ENCODE data around the gene NELL1. TPM values are rescaled to one million over a fixed set of nuclear protein-coding genes. Genes with fewer than 3 reads are reported as not detected.

The NELL1 gene
- total RNA-seq, 1 experiment from 2014 or later = 0.19 TPM

GRCh38 chr11:21485006-21485405 lies 815.6 kb downstream of the NELL1 start:
- Histone ChIP-seq H3K4me1 (ENCODE audit: low read length) (peaks cover 7% of the 10 kb centered on the region; the same call in 1 of the 2 replicates), H3K27ac (ENCODE audit: low read length) (no peak overlapping the region), H3K4me2 (ENCODE audit: low read depth, low read length, poor library complexity, severe bottlenecking) (no peak overlapping the region), H3K9me2 (replicated peaks; ENCODE audit: insufficient read depth, low read length) (0 out of 2 replicates have a peak, but pooled peaks cover 3% of the 10 kb centered on the region), H4K20me1 (ENCODE audit: insufficient read depth, low read depth, low read length) (no peaks in the 10 kb centered on the region), H3K27me3 (ENCODE audit: low read length) (peaks cover 3% of the 10 kb centered on the region; the same call in 1 of the 2 replicates), H3K4me3 (ENCODE audit: low read length) (no peak overlapping the region), H3K79me2 (ENCODE audit: low read length) (no peaks in the 10 kb centered on the region), H3K9me3 (ENCODE audit: low read length) (no peaks in the 10 kb centered on the region), H3K9ac (ENCODE audit: low read length) (no peak overlapping the region), H2AFZ (ENCODE audit: low read length) (no peak overlapping the region), H3K36me3 (ENCODE audit: insufficient read depth, low read length) (no peaks in the 10 kb centered on the region)
- DNase-seq = no peak

DNA sequence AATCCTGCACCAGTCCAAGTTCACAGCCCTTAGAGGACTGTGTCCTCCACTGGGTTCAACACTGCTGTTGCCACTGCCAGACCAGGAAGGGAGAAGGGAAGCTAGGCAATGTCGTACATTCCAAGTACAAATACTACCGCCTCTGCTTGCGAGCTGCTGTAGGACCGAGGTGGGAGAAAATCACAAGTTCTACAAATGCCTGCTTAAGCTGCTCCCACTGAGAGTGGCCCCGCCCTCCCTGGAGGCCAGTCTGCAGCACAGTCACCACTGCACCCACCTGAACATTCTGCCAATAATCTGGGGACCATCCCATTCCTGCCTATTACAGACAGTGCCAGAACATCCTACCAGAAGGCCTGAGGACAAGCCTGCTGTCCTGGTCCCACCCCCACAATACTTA lies 816.0 kb downstream of the NELL1 start:
- Histone ChIP-seq H3K79me2 (ENCODE audit: low read length) (no peaks in the 10 kb centered on the region), H3K4me3 (ENCODE audit: low read length) (no peak overlapping the region), H3K9ac (ENCODE audit: low read length) (no peak overlapping the region), H4K20me1 (ENCODE audit: insufficient read depth, low read depth, low read length) (no peaks in the 10 kb centered on the region), H3K9me2 (replicated peaks; ENCODE audit: insufficient read depth, low read length) (0 out of 2 replicates have a peak, but pooled peaks cover 3% of the 10 kb centered on the region), H3K36me3 (ENCODE audit: insufficient read depth, low read length) (no peaks in the 10 kb centered on the region), H3K9me3 (ENCODE audit: low read length) (no peaks in the 10 kb centered on the region), H3K27me3 (ENCODE audit: low read length) (peaks cover 3% of the 10 kb centered on the region; the same call in 1 of the 2 replicates), H3K4me2 (ENCODE audit: low read depth, low read length, poor library complexity, severe bottlenecking) (no peak overlapping the region), H3K4me1 (ENCODE audit: low read length) (0 out of 2 replicates have a peak, but pooled peaks cover 5% of the 10 kb centered on the region), H2AFZ (ENCODE audit: low read length) (no peak overlapping the region), H3K27ac (ENCODE audit: low read length) (no peak overlapping the region)
- DNase-seq = no peak

DNA sequence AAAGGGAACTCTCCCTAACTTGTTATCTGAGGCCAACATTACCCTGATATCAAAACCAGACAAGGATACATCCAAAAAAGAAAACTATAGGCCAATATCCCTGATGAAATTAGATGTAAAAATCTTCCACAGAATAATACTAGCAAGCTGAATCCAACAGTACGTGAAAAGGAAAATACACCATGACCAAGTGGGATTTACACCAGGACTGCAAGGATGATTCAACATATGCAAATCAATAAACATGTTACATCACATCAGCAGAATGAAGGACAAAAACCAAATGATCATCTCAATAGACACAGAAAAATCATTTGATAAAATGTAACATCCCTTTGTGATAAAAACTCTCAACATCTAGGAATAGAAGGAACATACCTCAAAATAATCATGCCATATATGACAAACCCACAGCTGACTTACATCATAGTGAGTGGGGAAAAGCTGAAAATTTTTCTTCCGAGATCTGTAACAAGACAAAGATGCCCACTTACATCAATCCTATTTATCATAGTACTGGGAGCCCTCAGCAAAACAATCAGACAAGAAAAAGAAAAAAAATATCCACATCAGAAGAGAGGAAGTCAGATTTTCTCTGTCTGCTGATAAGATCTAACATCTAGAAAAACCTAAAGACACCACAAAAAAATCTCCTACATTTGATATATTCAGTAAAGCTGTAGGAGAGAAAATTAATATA lies 820.2 kb downstream of the NELL1 start:
- Histone ChIP-seq H3K4me2 (ENCODE audit: low read depth, low read length, poor library complexity, severe bottlenecking) (no peak overlapping the region), H3K9me3 (ENCODE audit: low read length) (no peaks in the 10 kb centered on the region), H2AFZ (ENCODE audit: low read length) (no peak overlapping the region), H3K36me3 (ENCODE audit: insufficient read depth, low read length) (no peaks in the 10 kb centered on the region), H3K9ac (ENCODE audit: low read length) (no peak overlapping the region), H4K20me1 (ENCODE audit: insufficient read depth, low read depth, low read length) (no peaks in the 10 kb centered on the region), H3K79me2 (ENCODE audit: low read length) (no peaks in the 10 kb centered on the region), H3K4me3 (ENCODE audit: low read length) (no peak overlapping the region), H3K27me3 (ENCODE audit: low read length) (peaks cover 3% of the 10 kb centered on the region; the same call in 1 of the 2 replicates), H3K4me1 (ENCODE audit: low read length) (peaks cover 6% of the 10 kb centered on the region), H3K27ac (ENCODE audit: low read length) (no peak overlapping the region), H3K9me2 (replicated peaks; ENCODE audit: insufficient read depth, low read length) (0 out of 2 replicates have a peak, but pooled peaks cover 3% of the 10 kb centered on the region)
- DNase-seq = no peak

DNA sequence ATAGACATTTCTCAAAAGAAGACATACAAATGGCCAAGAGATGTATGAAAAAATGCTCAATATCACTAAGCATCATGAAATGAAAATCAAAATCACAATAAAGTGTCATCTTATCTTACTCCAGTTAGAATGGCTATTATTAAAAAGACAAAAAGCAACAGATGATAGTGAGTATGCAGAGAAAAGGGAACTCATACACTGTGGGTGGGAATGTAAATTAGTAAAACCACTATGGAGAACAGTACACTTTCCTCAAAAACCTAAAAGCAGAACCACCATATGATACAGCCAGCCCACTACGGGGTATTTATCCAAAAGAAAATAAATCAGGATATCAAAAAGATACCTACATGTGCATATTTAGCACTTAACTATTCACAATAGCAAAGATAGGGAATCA lies 823.5 kb downstream of the NELL1 start:
- Histone ChIP-seq H3K9ac (ENCODE audit: low read length) (no peak overlapping the region), H3K9me3 (ENCODE audit: low read length) (no peaks in the 10 kb centered on the region), H3K27ac (ENCODE audit: low read length) (no peak overlapping the region), H3K36me3 (ENCODE audit: insufficient read depth, low read length) (no peaks in the 10 kb centered on the region), H3K4me1 (ENCODE audit: low read length) (peaks cover 6% of the 10 kb centered on the region), H3K4me2 (ENCODE audit: low read depth, low read length, poor library complexity, severe bottlenecking) (no peak overlapping the region), H3K4me3 (ENCODE audit: low read length) (no peak overlapping the region), H2AFZ (ENCODE audit: low read length) (no peak overlapping the region), H3K27me3 (ENCODE audit: low read length) (peaks cover 3% of the 10 kb centered on the region; the same call in 1 of the 2 replicates), H3K79me2 (ENCODE audit: low read length) (no peaks in the 10 kb centered on the region), H4K20me1 (ENCODE audit: insufficient read depth, low read depth, low read length) (no peaks in the 10 kb centered on the region), H3K9me2 (replicated peaks; ENCODE audit: insufficient read depth, low read length) (no peaks in the 10 kb centered on the region)
- no peak for DNase-seq

DNA sequence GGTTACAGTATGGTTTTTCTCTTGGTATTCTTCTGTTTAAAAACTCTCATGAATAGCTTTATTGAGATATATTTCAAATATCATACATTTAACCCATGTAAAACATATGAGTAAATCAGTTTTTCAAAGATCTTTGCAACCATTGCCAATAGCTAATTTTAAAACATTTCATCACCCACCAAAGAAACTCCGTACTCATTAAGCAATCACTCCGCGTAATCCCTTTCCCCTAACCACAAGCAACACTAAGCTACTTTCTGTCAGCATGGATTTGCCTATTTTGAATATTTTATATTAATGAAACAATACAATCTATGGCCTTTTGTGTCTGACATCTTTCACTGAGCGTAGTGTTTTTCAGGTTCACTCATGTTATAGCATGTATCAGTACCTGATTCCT lies 825.6 kb downstream of the NELL1 start:
- Histone ChIP-seq H3K9me2 (replicated peaks; ENCODE audit: insufficient read depth, low read length) (no peaks in the 10 kb centered on the region), H3K4me2 (ENCODE audit: low read depth, low read length, poor library complexity, severe bottlenecking) (no peak overlapping the region), H3K9me3 (ENCODE audit: low read length) (no peaks in the 10 kb centered on the region), H3K27me3 (ENCODE audit: low read length) (no peaks in the 10 kb centered on the region), H3K9ac (ENCODE audit: low read length) (no peak overlapping the region), H4K20me1 (ENCODE audit: insufficient read depth, low read depth, low read length) (no peaks in the 10 kb centered on the region), H3K27ac (ENCODE audit: low read length) (no peak overlapping the region), H3K36me3 (ENCODE audit: insufficient read depth, low read length) (no peaks in the 10 kb centered on the region), H3K4me1 (ENCODE audit: low read length) (peaks cover 6% of the 10 kb centered on the region), H2AFZ (ENCODE audit: low read length) (no peak overlapping the region), H3K79me2 (ENCODE audit: low read length) (no peaks in the 10 kb centered on the region), H3K4me3 (ENCODE audit: low read length) (no peak overlapping the region)
- no peak for DNase-seq

GRCh38 chr11:21495879-21496278 lies 826.5 kb downstream of the NELL1 start:
- no peak overlapping the region for H3K27ac ChIP-seq (ENCODE audit: low read length)
- peaks cover 6% of the 10 kb centered on the region for H3K4me1 ChIP-seq (ENCODE audit: low read length)
- no peak for DNase-seq
- H3K9me2 ChIP-seq (replicated peaks; ENCODE audit: insufficient read depth, low read length) = no peaks in the 10 kb centered on the region
- no peak overlapping the region for H3K4me3 ChIP-seq (ENCODE audit: low read length)
- no peaks in the 10 kb centered on the region for H3K36me3 ChIP-seq (ENCODE audit: insufficient read depth, low read length)
- H3K9me3 ChIP-seq (ENCODE audit: low read length) = no peaks in the 10 kb centered on the region
- no peaks in the 10 kb centered on the region for H3K79me2 ChIP-seq (ENCODE audit: low read length)
- H4K20me1 ChIP-seq (ENCODE audit: insufficient read depth, low read depth, low read length) = no peaks in the 10 kb centered on the region
- no peak overlapping the region for H2AFZ ChIP-seq (ENCODE audit: low read length)
- H3K9ac ChIP-seq (ENCODE audit: low read length) = no peak overlapping the region
- H3K27me3 ChIP-seq (ENCODE audit: low read length) = no peaks in the 10 kb centered on the region
- no peak overlapping the region for H3K4me2 ChIP-seq (ENCODE audit: low read depth, low read length, poor library complexity, severe bottlenecking)

- Histone ChIP-seq H3K4me2 (ENCODE audit: low read depth, low read length, poor library complexity, severe bottlenecking) (no peak overlapping the region), H3K27ac (ENCODE audit: low read length) (no peak overlapping the region), H4K20me1 (ENCODE audit: insufficient read depth, low read depth, low read length) (no peaks in the 10 kb centered on the region), H3K79me2 (ENCODE audit: low read length) (no peaks in the 10 kb centered on the region), H3K9me2 (replicated peaks; ENCODE audit: insufficient read depth, low read length) (no peaks in the 10 kb centered on the region), H3K27me3 (ENCODE audit: low read length) (no peaks in the 10 kb centered on the region), H3K36me3 (ENCODE audit: insufficient read depth, low read length) (no peaks in the 10 kb centered on the region), H3K9ac (ENCODE audit: low read length) (no peak overlapping the region), H3K4me3 (ENCODE audit: low read length) (no peak overlapping the region), H3K4me1 (ENCODE audit: low read length) (no peaks in the 10 kb centered on the region), H3K9me3 (ENCODE audit: low read length) (no peaks in the 10 kb centered on the region), H2AFZ (ENCODE audit: low read length) (no peak overlapping the region)
- DNase-seq = no peak
Measured at GRCh38 chr11:21501245-21501644, 831.9 kb downstream of the NELL1 start.

DNA sequence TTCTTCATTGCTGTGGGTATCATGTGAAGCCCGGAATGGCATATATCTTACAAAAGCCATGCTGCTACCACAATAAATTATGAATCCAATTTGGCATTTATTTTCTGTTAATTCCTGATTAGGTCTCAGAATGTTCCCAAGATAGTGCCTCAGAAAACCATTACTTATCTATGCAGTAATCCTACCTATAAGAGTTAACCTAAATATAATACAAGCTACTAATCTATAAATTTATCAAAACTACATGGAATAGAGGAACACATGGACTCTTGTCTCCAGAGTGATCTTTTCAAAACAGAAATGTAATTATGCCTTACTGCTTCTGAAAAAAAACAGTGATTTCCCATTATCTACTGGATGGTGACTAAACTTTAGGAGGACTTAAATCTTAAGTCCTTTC lies 835.7 kb downstream of the NELL1 start:
- DNase-seq = no peak
- no peaks in the 10 kb centered on the region for H3K27me3 ChIP-seq (ENCODE audit: low read length)
- H3K4me1 ChIP-seq (ENCODE audit: low read length) = no peaks in the 10 kb centered on the region
- no peaks in the 10 kb centered on the region for H3K79me2 ChIP-seq (ENCODE audit: low read length)
- H3K9me3 ChIP-seq (ENCODE audit: low read length) = no peaks in the 10 kb centered on the region
- H3K27ac ChIP-seq (ENCODE audit: low read length) = no peak overlapping the region
- no peak overlapping the region for H3K4me2 ChIP-seq (ENCODE audit: low read depth, low read length, poor library complexity, severe bottlenecking)
- H3K9me2 ChIP-seq (replicated peaks; ENCODE audit: insufficient read depth, low read length) = no peaks in the 10 kb centered on the region
- no peak overlapping the region for H2AFZ ChIP-seq (ENCODE audit: low read length)
- no peaks in the 10 kb centered on the region for H4K20me1 ChIP-seq (ENCODE audit: insufficient read depth, low read depth, low read length)
- H3K4me3 ChIP-seq (ENCODE audit: low read length) = no peak overlapping the region
- H3K36me3 ChIP-seq (ENCODE audit: insufficient read depth, low read length) = no peaks in the 10 kb centered on the region
- no peak overlapping the region for H3K9ac ChIP-seq (ENCODE audit: low read length)

Data from Karpas-422 (cell line).